GM18526 (cell line): Measurements from ENCODE around the gene TMEM121.

ENCODE experiments used
- POLR2A ChIP-seq: IDR thresholded peaks from 3 replicates; pipeline ENCODE4 v1.6.1; 2011; ENCODE audit not compliant: insufficient read length; ENCODE audit errors: extremely low read depth

The TMEM121 gene

DNA sequence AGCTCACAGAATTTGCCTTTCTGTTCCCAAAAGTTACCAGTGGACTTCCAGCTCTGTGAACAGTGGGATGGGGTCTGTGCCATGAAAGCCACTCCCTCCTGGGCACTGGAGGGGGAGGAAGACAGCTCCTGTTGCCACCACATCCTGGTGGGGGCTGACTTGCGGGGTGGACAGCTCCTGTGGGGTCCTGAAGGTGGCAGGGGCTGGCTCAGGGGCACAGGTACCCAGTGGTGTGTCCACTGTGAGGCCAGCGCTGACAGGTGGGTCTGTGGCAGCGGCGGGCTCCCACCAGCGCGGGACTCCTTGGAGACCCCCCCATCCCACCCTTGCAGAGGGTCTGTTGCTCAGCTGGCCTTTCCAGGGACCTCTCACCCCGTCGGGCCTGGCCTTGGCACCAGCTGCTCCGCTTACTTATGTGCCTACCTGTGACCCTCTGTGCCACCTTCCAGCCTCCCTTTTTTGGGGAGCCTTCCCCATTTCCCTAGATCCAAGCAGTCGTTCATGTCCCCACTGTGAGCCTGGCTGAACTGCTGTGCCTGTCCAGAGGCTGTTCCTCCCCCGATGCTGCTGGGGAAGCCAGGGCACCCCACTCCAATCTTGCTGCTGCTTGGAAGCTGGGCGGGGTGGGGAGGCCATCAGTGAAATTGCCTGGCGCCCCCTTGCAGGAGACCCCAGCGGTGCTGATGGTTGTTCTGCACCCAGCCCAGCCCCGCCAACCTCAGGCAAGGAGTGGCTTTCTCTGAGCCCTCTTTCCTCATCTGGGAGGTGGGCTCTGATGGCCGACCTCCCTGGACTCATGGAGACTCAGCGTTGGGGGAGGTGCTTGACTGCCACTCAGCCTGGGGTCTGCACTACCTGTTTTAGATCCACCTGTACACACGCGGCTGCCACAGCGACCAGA, 33.2 kb upstream of the TMEM121 start:
- TF ChIP-seq POLR2A = no peak

DNA sequence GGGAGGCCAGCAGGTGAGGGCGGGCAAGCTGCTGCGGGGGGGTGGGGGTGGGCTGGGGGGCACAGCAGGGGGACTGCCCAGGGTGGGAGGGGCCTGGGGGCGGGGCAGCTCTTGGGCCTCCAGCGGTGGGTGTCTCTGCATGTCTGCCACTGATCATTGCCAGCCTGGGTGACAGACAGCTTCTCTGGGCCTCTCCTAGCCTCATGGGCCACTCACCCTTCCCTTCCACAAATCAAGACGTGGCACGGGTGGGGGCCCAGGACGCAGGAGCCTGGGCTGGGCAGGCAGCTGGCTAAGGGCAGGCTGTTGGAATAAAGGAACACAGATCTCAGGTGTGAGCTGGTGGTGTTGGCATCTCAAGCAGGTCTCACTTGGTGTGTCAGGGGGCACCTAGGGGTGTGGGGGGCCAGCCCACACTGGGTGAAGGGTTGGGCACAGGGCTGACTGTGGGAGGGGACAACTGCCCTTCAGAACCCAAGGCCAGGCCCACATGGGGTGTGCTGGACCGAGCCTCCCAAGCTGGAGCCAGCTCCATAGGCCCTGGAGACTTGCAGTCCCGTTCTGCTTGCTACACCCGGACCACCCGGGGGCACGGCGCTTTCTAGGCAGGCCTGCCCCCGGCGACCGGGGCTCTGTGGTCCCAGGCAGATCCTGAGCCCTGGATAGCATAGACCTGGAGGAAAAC, 32.3 kb upstream of the TMEM121 start:
- TF ChIP-seq POLR2A = no peak

DNA sequence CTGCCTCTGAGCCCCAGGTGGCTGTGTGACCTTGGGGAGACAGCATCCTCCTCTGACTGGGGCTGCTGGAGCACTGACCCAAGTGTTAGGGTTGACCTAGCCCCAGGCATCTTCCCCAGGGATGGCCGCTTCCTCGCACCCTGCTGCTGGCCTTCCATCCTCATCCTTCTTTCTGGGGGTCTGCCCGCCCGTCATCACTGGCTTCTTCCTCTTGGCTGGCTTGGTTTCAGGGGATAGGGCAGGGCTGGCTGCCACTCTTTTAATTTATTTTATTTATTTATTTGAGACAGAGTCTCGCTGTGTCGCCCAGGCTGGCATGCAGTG, 31.8 kb upstream of the TMEM121 start:
- TF ChIP-seq POLR2A = no peak

DNA sequence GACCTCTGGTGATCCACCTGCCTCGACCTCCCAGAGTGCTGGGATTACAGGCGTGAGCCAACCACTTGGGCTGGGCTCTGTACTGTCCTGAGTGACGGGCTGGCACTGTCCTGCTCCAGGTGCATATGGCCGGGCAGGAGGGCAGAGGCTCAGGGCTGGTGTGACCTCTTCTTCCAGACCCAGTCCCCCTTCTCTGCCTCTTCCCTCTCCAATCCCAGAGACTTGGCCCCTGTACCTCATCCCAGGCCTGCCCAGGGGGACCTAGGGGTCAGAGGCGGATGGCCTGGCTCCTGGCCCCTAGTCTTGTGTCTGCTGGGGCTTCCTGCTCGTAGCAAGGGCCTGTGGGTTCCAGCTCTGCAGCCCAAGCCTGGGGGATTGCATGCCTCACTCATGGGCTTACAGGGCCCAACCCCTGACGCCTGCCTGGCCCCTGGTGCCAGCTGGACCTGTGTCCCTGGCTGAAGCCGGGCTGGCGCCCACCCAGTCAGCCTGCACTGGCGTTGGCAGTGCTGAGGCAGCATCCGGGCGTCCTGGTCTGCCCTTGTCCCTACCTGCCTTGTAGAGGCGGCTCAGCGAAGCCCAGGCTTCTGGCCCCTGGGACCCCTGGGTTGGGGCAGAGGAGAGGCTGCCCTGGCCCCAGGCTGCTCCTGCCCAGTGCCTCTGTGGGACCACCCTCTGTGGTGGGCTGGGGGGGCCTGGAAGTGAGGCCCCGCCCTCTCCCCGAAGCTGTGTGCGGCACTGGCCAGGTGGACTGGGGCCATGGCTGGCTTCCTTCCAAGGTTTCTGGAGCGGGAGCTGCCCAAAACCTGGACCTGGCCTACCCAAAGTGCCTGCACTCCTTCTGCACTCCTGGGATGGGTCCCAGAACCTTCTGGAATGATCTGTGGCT, 31.0 kb upstream of the TMEM121 start:
- TF ChIP-seq POLR2A = no peak

DNA sequence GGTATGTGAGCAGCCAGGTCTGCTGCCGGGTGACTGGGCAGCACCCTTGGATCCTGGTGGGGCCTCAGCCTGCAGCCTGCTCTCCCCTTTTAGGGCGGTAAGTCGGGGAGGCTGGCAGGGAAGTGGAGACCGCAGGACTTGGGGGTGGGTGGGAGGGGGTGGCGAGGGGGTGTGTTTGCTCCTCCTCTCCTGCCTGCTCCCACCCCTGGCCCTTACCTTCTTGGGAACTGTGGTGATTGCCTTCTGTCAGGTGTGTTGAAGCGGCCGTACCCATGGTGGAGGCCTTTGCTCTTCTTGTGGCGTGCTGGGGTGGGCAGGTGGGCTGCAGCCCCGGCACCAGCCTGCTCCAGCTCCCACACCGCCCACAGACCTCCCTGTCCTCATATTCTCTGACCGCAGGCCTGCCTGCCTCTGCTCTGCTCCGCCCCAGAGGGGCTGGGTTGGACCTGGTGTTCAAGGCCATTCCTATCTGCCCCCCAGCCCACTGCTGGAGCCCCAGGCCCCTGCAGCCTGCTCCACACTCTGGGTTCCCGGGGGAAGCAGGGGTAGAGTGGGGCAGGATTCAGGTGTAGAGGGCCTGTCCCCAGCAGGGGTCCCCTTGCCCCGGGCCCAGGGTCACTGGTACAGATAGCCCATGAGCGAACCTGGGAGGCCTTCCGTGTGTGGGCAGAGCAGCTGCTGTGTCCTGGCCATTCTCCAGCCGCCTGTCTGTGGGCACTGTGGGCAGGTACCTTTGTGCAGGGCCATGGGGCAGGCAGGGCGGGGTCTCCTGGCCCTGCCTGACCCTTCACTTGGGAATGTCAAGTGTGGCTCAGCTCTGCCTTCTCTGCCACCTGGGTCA, 30.2 kb upstream of the TMEM121 start:
- no peak for TF ChIP-seq POLR2A

DNA sequence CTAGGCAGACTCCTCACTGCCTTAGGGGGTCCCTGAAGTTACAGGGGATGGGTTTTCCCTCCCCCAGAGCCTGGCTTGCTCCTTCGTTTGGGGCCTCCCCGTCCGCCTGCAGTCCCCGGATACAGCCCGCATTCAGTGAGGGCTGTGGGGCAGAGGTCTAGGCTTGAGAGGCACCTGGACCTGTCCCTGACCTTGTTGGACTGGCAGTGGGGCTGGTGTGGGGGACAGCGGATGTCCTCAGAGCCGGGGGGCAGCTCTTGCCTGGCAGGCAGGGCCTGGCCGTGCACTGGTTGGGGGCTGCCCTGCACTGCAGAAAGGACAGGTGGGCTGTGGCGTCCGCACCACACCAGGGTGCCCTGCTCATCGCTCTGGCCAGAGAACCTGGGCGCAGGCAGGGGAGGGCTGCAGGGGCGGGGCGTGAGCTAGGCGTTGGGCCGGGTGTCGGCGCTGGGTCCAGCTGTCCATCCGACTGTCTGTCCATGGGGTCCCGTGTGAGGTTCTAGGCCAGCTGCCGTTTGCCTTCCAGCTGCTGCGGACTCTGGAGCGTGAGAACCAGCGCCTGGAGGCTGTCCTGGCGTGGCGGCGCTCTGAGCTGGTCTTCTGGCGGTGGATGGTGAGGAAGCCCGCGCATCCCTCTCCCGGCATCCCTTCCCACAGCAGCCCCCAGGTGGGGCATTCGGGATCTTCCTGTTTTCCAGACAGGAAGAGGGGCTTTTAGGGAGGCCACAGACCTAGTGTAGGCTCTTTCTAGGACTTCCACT, 29.4 kb upstream of the TMEM121 start:
- no peak for TF ChIP-seq POLR2A

DNA sequence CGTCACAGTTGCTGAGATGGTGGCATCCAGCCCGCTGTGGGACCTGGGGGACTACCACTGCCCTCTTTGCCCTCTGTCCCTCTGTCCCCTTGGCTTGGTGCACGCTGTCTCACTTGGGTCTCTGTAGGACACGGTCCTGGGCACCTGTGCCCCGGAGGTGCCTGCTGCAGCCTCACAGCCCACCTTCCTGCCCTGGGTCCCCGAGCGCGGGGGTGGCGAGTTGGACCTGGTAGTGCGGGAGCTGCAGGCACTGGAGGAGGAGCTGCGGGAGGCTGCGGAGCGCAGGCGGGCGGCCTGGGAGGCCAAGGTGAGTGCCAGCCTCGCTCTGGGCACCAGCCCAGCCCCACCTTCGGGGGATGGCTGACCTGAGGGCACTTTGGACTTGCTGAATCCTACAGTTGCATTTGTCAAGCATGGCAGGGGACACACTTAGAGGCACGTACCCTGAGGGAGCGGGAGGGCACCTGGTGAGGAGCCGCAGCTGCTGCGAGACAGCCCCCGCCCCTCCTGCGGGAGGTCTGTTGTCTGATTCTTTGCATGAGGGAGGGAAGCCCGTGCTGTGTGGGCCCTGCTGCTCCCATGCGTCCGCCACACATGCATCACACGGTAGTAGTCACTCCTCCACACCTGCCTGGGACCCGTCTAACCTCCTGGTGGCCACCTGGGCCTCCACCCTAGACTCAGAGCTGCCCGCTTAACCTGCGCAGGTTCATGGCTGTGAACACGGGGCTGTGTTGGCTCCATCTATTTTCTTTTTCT, 28.5 kb upstream of the TMEM121 start:
- TF ChIP-seq POLR2A = no peak

DNA sequence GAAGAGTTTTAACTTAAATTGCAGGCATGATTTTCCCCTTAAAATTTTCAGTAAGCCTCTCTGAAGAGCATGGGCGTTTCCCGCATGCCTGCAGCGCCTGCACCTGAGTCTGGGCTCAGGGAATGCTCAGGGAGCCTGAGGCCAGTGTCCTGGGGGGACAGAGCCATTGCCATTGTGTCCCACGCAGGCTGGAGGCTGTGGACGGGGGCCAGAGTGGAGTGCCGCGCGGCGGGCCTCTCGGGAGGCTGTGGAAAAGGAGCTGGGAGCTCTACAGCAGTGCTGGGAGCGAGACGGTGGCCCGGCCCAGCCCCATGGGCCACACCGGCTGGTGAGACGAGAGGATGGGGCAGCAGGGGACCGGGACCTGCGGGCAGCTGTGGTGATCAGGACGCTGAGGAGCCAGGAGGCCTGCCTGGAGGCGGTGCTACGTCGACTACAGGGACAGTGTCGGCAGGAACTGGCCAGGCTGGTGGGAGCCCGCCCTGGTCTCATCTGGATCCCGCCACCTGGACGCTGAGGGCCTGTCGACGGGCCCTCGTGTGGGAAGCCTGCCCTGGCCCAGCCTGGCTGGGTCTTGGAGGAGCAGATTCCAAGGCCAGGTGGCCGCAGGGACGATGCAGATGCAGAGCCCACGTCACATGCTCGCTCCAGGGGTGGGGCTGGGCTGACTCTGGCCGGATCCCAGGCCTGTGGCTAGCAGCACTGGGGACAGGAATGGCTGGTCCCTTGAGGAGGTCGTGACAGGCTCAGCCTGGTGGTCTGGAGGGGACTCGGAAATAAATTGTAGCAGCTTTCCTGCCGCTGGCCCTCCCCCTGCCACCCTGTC, 27.7 kb upstream of the TMEM121 start:
- TF ChIP-seq POLR2A = no peak

DNA sequence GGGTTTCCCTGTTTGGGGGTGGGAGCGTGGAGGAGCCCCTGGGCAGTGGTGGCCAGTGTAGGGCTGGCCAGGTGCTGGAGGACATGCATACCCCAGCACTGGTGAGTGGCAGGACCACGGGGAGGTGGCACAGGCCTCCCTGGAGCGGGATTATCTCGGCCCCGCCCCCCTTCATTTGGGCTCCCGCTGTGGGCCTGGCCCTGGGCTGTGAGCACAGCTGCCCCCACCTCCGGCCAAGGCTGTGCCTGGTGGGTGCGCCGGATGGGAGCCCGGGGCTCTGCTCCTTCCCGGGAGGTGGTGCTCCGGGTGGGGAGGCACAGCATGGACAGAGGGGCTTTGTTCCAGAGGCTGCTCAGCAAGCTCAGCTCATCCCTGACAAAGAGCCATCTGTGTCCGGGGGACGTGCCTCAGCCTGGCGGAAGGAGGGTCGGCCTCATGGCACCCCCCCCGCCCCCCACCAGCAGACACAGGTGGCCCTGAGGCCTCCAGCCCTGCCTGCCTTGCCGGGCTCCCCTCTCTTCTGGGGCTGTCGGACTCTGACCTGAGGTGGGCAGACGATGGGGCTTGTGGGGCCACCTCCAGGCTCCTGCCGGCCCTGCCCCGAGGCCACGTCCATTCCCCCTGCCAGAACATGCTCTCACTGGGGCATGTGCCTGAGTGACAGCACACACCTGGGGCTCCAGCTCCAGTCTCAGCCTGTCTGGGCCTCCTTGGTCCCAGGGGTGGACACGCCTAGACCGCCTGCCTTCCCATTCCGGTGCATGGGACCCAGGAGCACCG, 26.9 kb upstream of the TMEM121 start:
- TF ChIP-seq POLR2A = no peak

DNA sequence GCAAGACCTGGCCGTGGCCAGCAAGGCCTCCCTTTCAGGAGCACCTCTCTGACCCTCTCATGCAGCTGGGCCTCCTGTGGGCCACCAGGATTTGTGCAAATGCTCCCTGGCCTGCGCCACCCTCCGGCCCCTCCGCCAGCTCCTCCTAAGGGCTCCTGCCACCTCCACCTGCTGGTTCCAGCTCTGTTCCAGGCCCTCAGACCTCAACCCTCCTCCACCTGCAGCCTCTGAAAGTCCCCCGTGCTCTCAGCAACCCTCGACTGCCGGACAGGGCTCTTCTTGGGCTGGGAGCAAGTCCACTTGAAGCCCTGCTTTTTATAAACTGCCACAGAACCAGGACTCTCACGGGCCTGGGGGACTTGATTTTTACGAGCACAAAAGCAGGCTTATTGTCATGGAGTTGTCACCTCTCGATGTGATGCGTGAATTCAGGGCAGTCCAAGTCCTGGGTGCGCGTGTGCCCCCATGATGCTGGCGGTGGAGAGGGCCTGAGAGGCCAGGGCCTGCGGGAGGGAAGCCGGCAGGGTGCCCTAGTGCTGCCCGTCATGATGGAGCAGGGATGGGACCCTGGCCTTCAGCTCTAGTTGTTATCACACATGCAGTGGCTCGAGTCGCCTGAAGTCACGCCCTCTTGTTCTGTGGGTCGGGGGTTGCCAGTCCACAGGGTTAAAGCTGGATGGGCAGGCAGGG, 26.2 kb upstream of the TMEM121 start:
- TF ChIP-seq POLR2A = no peak

DNA sequence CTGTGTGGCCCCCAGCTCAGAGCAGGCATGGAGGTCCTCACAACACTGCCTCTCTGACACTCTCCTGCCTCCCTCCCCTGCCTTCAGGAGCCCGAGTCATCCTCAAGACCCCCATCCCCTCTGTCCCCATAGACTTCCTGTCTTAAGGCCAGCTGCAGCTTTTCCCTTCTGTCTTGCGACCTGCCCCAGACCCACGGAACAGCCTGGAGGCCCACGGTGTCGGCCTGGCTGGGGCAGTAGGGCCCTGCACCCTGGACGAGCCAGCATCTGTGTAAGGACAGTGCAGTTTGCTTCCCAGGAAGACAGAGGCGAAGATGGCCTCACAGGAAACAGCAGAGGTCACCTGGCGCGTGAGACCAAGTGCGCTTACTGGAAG, 25.7 kb upstream of the TMEM121 start:
- TF ChIP-seq POLR2A = no peak
